Breast epithelium (tissue), 3 donors: ENCODE results near the gene NAE1.

ENCODE experiments used
- CTCF ChIP-seq, 3 donors: fragments of 450-650 bp; IDR thresholded peaks; one replicate each; pipeline ENCODE4 v1.5.1; 2016 to 2017; ENCODE audit warnings: antibody characterized with exemption in 3 of 3, mild to moderate bottlenecking in 3 of 3, moderate library complexity in 3 of 3
- POLR2A ChIP-seq: fragments of 450-650 bp; IDR thresholded peaks from one replicate; pipeline ENCODE4 v1.6.1; 2016; ENCODE audit warnings: antibody characterized with exemption, mild to moderate bottlenecking, moderate library complexity
- POLR2AphosphoS5 ChIP-seq, 3 donors: sonication (generic); formaldehyde crosslinking; IDR thresholded peaks; one replicate each; pipeline ENCODE4 v1.6.1; 2017; ENCODE audit warnings: antibody characterized with exemption in 3 of 3

- TF ChIP-seq POLR2A = no peak
- TF ChIP-seq CTCF (IDR thresholded peaks at IDR 0.05) = no peak
- no peak for TF ChIP-seq POLR2AphosphoS5 (IDR thresholded peaks at IDR 0.05)
Observed at GRCh38 chr16:66847533-66848067, 16.8 kb upstream of the NAE1 start.
